NCI-H2081 (cell line): ENCODE results near the gene DHDH.

Source experiments
- DNase-seq, 2 experiments: peaks; one replicate each; lab custom pipeline; 2025; lab: John Stamatoyannopoulos, UW

Gene DHDH

GRCh38 chr19:48950159-48950558 lies 16.7 kb downstream of the DHDH start:
- DNase-seq: no peak

GRCh38 chr19:48950830-48951519 lies 17.5 kb downstream of the DHDH start:
- DNase-seq: no peak

GRCh38 chr19:48953141-48953540 lies 19.6 kb downstream of the DHDH start:
- no peak for DNase-seq

DNA sequence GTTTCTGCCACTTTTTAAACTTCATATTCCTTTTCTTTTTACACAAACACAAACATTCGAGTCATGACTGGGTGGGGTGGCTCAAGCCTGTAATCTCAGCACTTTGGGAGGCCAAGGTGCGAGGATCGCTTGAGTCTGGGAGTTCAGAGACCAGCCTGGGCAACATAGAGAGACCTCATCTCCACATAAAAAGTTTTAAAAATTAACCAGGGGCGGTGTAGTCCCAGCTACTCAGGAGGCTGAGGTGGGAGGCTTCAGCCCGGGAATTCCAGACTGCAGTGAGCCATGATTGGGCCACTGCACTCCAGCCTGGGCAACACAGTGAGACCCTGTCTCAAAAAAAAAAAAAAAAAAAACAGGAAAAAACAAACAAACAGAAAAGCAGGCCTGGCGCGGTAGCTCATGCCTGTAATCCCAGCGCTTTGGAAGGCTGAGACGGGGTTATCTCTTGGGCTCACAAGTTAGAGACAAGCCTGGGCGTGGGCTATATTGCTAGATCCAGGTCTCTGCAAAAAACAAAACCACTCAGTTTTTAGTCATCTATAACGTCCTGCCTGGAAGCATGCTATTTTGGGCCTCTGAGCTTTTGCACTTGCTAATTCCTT lies 20.6 kb downstream of the DHDH start:
- DNase-seq: no peak

GRCh38 chr19:48954595-48955307 lies 21.3 kb downstream of the DHDH start, which contains the start of gene BAX:
Gene BAX (plus strand): TSS chr19:48954875. CDS start chr19:48954929, 54 bp downstream.
- DNase-seq: peak; percentile 96 to 98

- DNase-seq: no peak
These were observed 21.9 kb downstream of the DHDH start for GRCh38 chr19:48955308-48955958.

DNA sequence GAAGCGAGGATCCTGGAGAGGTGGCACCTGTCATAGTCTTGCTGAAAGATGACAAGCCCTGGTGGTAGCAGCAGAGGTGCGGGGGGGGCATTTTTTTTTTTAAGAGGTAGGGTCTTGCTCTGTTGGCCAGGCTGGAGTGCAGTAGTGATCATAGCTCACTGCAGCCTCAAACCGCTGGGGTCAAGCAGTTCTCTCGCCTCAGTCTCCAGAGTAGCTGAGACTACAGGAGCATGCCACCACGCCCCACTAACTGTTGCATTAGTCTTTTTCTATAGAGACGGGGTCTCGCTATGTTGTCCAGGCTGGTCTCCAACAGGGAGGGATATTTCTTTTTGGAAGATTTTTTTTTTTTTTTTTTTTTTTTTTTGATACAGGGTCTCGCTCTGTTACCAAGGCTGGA lies 24.5 kb downstream of the DHDH start:
- no peak for DNase-seq

- DNase-seq: no peak
These were observed 26.1 kb downstream of the DHDH start for GRCh38 chr19:48959341-48960239.

GRCh38 chr19:48961051-48961649 lies 27.7 kb downstream of the DHDH start:
- no peak for DNase-seq

- no peak for DNase-seq
These were observed 28.2 kb downstream of the DHDH start for GRCh38 chr19:48961673-48962028.

DNA sequence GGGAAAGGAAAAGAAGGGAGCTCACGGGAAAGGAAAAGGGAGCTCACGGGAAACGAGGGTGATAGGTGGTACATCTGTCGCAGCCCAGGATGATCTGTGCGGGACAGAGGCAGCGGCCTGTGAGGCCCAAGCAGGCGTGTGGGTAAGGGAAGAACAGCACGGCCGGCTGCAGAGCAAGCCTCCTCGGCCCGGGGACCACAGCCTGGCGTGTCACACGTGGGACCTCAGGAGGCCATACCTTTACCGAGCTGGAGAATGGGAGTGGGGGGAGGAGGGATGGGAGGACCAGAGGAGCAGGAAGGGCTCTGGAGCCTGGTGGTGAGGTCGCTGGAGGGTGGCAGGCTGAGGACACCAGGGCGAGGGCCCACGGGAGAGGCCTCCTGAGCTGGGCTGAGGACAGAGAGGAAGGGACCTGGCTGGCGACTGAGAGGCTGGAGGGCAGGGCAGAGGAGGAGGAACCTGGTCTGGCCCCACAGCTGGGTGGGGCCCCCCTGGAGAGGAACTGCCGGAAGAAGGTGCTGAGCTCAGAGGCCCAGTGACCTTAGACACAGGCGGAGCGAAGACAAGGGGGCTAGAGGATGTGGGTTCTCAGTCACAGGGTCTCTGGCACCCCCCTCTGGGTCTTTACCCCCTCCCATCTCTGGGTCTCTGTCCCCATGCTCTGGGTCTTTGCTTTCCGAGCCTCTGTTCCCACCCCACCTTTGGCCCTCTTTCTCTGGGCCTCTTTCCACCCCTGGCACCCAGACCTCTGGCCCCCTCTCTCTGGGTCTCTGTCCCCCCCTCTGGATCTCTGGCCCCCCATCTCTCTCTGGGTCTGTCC lies 28.7 kb downstream of the DHDH start:
- DNase-seq: no peak

DNA sequence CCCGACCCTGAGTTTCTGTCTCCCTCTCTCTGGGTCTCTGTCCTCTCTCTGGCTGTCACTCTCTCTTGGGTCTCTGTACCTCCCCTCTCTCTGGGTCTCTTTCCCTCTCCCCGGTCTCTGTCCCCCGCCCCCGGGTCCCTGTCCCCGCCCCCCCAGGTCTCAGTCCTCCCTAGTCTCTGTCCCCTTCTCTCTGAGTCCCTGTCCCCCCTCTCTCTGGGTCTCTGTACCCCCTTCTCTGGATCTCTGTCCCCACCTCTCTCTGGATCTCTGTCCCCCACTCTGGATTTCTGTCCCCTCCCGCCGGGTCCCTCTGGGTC lies 29.3 kb downstream of the DHDH start:
- no peak for DNase-seq

DNA sequence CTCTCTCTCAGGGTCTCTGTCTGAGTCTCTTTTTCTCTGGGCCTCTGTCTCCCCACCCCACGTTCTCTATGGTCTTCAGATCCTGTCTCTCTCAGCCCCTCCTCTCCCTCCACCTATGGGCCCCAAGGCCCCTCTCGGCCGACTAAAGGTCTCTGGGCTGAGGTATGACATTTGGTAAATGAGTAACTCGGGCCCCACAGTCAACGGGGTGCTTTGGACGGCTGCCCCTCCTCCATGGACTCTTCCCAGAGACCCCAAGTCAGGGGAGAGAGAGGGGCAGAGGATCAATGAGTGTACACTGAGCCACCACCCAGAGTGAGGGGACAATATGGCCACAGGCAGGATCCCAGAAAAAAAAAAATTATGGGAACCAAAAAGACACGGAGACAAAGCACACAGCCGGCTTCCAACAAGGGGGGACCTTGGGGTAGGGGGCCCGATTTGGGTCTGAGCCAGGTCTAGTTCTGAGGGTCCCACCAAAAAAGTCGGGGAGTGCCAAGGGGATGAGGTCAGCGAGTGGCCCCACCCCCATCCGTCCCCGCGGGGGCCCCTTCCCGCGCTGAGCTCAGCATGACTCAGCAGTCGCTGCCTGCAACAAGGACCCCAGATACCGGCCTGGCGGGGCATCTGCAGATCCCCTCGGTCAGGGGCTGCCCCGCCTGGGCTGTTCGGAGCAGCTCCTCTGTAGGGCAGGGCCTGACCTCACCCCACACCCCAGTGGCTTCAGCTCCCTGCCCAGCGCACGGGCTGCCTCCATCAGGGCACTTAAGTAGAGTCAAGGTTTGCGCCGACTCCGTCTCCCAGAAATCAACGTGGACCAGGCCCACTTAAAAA lies 30.1 kb downstream of the DHDH start:
- no peak for DNase-seq

GRCh38 chr19:48964205-48965039 lies 30.9 kb downstream of the DHDH start:
- DNase-seq: no peak

- DNase-seq: peak; percentile 88 to 95
These were observed 31.7 kb downstream of the DHDH start, which contains the start of gene FTL for GRCh38 chr19:48965040-48965805. Gene FTL (plus strand): TSS chr19:48965309. CDS start chr19:48965508, 199 bp downstream.

GRCh38 chr19:48965806-48966540 lies 32.5 kb downstream of the DHDH start:
- DNase-seq: peak; percentile 86 to 89
